NOMO-1 treated with dmso at 0.1 percent for 144 hours (cell line): ENCODE measurements around the gene CPD.

Experiments used
- DNase-seq: peaks from one replicate; lab custom pipeline; 2025; ENCODE audit not compliant: unreplicated experiment; lab: John Stamatoyannopoulos, UW

Gene CPD

GRCh38 chr17:30495586-30495985 is 116.9 kb downstream of the CPD start:
- DNase-seq = no peak

- DNase-seq = no peak
These were observed 124.8 kb downstream of the CPD start for GRCh38 chr17:30503558-30503957.

GRCh38 chr17:30505868-30506417 is 127.2 kb downstream of the CPD start:
- DNase-seq = no peak

GRCh38 chr17:30506481-30506880 is 127.8 kb downstream of the CPD start:
- no peak for DNase-seq

GRCh38 chr17:30513346-30513745 is 134.6 kb downstream of the CPD start:
- no peak for DNase-seq

GRCh38 chr17:30514895-30515596 is 136.3 kb downstream of the CPD start:
- no peak for DNase-seq

- DNase-seq = no peak
These were observed 139.1 kb downstream of the CPD start for GRCh38 chr17:30517786-30518185.

GRCh38 chr17:30519166-30519565 is 140.4 kb downstream of the CPD start:
- DNase-seq = no peak
